HFFc6 (cell line): Measurements from ENCODE around the gene PRR5. TPM values are rescaled to one million over a fixed set of nuclear protein-coding genes. Genes with fewer than 3 reads are reported as not detected.

Experiments
- DNase-seq: peaks from one replicate; pipeline ENCODE4 v3.0.0-alpha.2; 2018
- H3K27ac Mint-ChIP-seq: 2 replicates; pipeline ENCODE4 v1.8.0; 2020; ENCODE audit warnings: mild to moderate bottlenecking, mixed read lengths
- H3K27me3 Mint-ChIP-seq: 2 replicates; pipeline ENCODE4 v1.8.0; 2021; ENCODE audit warnings: mild to moderate bottlenecking, moderate library complexity, mixed read lengths; ENCODE audit not compliant: insufficient read depth
- H3K36me3 Mint-ChIP-seq: 2 replicates; pipeline ENCODE4 v1.8.0; 2021; ENCODE audit warnings: low read depth, mixed read lengths
- H3K4me1 Mint-ChIP-seq: 2 replicates; pipeline ENCODE4 v1.8.0; 2020; ENCODE audit warnings: low read depth, mixed read lengths
- H3K4me3 Mint-ChIP-seq: 2 replicates; pipeline ENCODE4 v1.8.0; 2020; ENCODE audit warnings: mild to moderate bottlenecking, moderate library complexity, mixed read lengths
- H3K9me3 Mint-ChIP-seq: 2 replicates; pipeline ENCODE4 v1.8.0; 2020; ENCODE audit warnings: mild to moderate bottlenecking, mixed read lengths
- total RNA-seq, 6 experiments: library from RNA; stranded (reverse); fragmentation: NEBNext Ultra II Directional; extraction: Animal tissue kit (Norgen Biotek cat#: 25700); gene quantifications; 2 replicates in 1 of 6; 3 replicates in 5 of 6; pipeline ENCODE4 v1.2.3, GENCODE V29; 2021
- TF ChIP-seq, protein P1 (sequence below): fragments of 200-600 bp; sonication (generic); IDR thresholded peaks from 2 replicates; pipeline ENCODE4 v1.5.0; 2021; ENCODE audit warnings: antibody characterized with exemption, mild to moderate bottlenecking

The PRR5 gene
- total RNA-seq, 6 experiments from 2014 or later = 4.6 to 12.7 (median 5.2) TPM

DNA sequence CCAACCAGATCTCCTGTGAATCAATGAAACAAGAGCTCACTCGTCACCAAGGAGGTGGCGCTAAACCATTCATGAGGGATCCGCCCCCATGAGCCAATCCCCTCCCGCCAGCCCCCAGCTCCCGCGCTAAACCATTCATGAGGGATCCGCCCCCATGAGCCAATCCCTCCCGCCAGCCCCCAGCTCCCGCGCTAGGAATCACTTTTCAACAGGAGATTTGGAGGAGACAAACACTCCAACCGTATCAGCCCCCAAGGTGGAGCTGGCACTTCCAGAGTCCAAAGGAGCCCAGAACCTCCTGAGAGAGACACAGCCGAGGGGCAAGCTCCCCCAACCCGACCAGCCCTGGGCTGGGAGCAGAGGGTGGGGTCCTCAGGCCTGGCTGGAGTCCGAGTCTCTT lies 40.9 kb upstream of the PRR5 start:
- Mint-ChIP-seq H3K36me3 (no peaks in the 10 kb centered on the region), H3K4me3 (no peak overlapping the region), H3K4me1 (no peaks in the 10 kb centered on the region), H3K27ac (no peak overlapping the region), H3K27me3 (peaks cover 17% of the 10 kb centered on the region), H3K9me3 (no peaks in the 10 kb centered on the region)
- DNase-seq = no peak
- TF ChIP-seq, protein P1, sequence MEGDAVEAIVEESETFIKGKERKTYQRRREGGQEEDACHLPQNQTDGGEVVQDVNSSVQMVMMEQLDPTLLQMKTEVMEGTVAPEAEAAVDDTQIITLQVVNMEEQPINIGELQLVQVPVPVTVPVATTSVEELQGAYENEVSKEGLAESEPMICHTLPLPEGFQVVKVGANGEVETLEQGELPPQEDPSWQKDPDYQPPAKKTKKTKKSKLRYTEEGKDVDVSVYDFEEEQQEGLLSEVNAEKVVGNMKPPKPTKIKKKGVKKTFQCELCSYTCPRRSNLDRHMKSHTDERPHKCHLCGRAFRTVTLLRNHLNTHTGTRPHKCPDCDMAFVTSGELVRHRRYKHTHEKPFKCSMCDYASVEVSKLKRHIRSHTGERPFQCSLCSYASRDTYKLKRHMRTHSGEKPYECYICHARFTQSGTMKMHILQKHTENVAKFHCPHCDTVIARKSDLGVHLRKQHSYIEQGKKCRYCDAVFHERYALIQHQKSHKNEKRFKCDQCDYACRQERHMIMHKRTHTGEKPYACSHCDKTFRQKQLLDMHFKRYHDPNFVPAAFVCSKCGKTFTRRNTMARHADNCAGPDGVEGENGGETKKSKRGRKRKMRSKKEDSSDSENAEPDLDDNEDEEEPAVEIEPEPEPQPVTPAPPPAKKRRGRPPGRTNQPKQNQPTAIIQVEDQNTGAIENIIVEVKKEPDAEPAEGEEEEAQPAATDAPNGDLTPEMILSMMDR = no peak

DNA sequence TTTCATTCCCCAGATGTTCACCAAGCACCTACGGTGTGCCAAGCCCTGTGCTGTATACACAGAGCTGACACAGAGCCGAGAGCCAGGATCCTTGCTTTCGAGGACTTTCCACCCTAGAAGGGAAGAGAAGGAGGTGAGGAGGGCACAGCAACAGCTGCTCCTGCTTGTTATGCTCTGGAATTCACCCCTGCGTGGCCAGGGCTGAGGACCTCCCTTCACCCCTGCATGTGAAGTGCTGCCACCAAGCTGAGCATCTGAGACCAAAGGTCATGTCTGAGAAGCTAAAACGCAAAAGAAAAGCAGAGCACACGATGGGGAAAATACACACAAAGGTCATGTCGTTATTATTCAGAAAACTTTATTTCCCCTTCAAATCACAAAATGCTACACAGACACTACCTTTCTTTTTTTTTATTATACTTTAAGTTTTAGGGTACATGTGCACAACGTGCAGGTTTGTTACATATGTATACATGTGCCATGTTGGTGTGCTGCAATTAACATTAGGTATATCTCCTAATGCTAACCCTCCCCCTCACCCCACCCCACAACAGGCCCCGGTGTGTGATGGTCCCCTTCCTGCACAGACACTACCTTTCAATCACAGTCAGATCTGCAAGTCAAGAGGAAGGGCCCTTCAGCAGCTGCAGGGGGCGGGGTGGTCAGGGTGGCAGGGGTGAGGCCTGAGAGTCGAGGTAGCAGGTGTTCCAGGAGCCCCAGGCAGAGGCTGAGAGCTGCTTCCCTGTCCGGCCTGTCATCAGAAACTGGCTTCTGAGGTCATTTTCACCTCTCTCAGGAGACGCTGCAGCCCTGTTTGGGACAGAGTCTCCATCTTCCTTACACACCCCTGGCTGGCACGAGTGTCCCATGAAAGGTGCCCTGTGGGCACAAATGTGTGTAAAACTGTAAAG lies 40.1 kb upstream of the PRR5 start:
- Mint-ChIP-seq H3K27ac (no peak overlapping the region), H3K4me3 (no peak overlapping the region), H3K36me3 (no peaks in the 10 kb centered on the region), H3K9me3 (no peaks in the 10 kb centered on the region), H3K4me1 (no peaks in the 10 kb centered on the region), H3K27me3 (peaks cover 17% of the 10 kb centered on the region)
- DNase-seq = no peak
- TF ChIP-seq, protein P1 = no peak

DNA sequence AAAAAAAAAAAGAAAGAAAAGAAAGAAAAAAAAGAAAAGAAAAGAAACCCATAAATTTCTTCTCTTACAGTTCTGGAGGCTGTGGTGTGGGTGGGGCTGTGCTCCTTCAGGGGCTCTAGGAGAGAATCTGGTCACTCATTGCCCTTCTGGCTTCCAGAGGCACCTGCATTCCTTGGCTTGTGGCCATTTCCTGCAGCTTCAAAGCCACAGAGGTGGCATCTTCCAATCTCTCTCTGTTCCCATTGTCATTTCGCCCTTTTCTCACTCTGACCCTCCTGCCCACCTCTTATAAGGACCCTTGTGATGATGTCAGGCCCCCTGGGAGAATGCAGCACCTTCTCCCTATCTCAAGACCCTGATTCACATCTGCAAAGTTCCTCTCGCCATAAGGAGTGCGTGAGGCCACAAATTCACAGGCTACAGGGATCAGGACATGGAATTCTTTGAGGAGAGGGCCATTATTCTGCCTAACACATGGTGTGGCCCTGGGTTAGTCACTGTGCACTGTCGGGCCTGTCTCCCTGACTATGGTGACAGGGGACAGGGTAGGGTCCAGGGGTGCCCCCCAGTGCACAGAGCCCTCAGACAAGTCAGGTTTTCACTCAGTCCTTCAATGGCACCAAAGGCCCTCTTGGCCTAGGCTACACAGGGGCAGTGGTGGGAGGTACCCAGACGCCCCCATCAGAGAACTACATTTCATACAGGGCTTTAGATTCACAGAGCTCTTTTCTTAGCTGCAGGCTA lies 38.6 kb upstream of the PRR5 start:
- H3K4me3 Mint-ChIP-seq = no peak overlapping the region
- H3K27me3 Mint-ChIP-seq = peaks cover 26% of the 10 kb centered on the region
- H3K27ac Mint-ChIP-seq = no peak overlapping the region
- H3K4me1 Mint-ChIP-seq = no peaks in the 10 kb centered on the region
- no peaks in the 10 kb centered on the region for H3K36me3 Mint-ChIP-seq
- DNase-seq = no peak
- H3K9me3 Mint-ChIP-seq = no peaks in the 10 kb centered on the region
- TF ChIP-seq, protein P1 = no peak

DNA sequence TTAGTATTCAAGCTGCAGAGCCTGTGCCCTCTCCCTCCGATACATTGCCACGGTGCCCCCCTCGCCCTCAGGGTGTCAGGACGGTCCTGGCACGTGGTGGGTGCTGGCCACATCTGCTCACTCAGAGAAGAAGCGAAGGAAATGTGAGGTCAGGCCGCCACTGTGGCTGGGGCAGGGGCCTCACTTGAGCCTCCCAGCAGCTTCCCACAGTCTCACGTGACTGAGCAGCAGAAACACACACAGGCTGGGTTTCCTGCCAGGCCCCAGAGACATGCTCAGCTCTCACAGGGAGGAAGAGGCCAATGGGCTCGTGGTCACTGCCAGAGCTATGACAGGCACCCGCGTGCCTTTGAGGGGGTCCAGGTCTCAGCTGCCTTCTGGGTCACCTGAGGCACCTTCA lies 37.9 kb upstream of the PRR5 start:
- DNase-seq = peak; percentile 11
- Mint-ChIP-seq H3K4me3 (no peak overlapping the region), H3K9me3 (no peaks in the 10 kb centered on the region), H3K4me1 (no peaks in the 10 kb centered on the region), H3K36me3 (no peaks in the 10 kb centered on the region), H3K27me3 (peaks cover 26% of the 10 kb centered on the region), H3K27ac (no peak overlapping the region)
- TF ChIP-seq, protein P1 = no peak

DNA sequence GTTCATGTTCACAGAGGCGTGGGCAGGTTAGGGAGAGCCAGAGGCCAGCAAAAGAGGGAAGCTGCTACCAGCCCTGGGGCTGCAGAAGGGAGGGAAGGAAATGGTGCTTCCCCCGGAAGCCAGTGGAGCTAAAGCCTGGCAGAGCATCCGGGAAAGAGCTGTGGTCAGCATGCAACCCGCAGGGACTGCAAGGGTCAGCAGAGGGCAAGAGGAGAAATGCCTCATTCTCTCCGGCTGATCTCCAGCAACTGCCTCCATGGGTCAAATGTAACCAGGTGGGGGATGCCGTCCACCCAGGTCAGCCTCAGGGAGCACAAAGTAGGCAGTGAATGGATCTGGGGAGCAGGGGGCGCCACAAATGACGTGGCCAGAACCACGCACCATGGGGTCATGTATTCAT lies 36.9 kb upstream of the PRR5 start:
- peaks cover 22% of the 10 kb centered on the region for H3K27me3 Mint-ChIP-seq
- no peak for DNase-seq
- H3K27ac Mint-ChIP-seq = no peak overlapping the region
- no peaks in the 10 kb centered on the region for H3K9me3 Mint-ChIP-seq
- TF ChIP-seq, protein P1 = peak; percentile 21; the same call in 1 of the 2 replicates
- no peaks in the 10 kb centered on the region for H3K36me3 Mint-ChIP-seq
- H3K4me1 Mint-ChIP-seq = no peaks in the 10 kb centered on the region
- H3K4me3 Mint-ChIP-seq = no peak overlapping the region
